ENCODE results near the gene ZNF821. TPM values are rescaled to one million over a fixed set of nuclear protein-coding genes. Genes with fewer than 3 reads are reported as not detected.

The ZNF821 gene
- total RNA-seq, 4 donors from 2014 or later, result 7.4 to 17.6 (median 12.1) TPM

- TF ChIP-seq POLR2A (IDR thresholded peaks at IDR 0.05) (no peak), EP300 (IDR thresholded peaks at IDR 0.05) (no peak), POLR2AphosphoS5 (IDR thresholded peaks at IDR 0.05) (no peak)
- TF ChIP-seq, protein P1, sequence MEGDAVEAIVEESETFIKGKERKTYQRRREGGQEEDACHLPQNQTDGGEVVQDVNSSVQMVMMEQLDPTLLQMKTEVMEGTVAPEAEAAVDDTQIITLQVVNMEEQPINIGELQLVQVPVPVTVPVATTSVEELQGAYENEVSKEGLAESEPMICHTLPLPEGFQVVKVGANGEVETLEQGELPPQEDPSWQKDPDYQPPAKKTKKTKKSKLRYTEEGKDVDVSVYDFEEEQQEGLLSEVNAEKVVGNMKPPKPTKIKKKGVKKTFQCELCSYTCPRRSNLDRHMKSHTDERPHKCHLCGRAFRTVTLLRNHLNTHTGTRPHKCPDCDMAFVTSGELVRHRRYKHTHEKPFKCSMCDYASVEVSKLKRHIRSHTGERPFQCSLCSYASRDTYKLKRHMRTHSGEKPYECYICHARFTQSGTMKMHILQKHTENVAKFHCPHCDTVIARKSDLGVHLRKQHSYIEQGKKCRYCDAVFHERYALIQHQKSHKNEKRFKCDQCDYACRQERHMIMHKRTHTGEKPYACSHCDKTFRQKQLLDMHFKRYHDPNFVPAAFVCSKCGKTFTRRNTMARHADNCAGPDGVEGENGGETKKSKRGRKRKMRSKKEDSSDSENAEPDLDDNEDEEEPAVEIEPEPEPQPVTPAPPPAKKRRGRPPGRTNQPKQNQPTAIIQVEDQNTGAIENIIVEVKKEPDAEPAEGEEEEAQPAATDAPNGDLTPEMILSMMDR (IDR thresholded peaks at IDR 0.05), result no peak
- Histone ChIP-seq H3K4me1 (peaks cover 5% of the 10 kb centered on the region), H3K36me3 (peaks cover 99% of the 10 kb centered on the region)
These were observed 36.7 kb upstream of the ZNF821 start for GRCh38 chr16:71920658-71921057.

GRCh38 chr16:71919035-71919434 is 35.1 kb upstream of the ZNF821 start:
- TF ChIP-seq, protein P1 (IDR thresholded peaks at IDR 0.05), result no peak
- TF ChIP-seq POLR2AphosphoS5 (IDR thresholded peaks at IDR 0.05) (no peak), POLR2A (IDR thresholded peaks at IDR 0.05) (no peak), EP300 (IDR thresholded peaks at IDR 0.05) (no peak)
- no peak overlapping the region for H3K4me3 ChIP-seq
- no peaks in the 10 kb centered on the region for H3K27me3 ChIP-seq
- no peak overlapping the region for H3K27ac ChIP-seq
- no peaks in the 10 kb centered on the region for H3K9me3 ChIP-seq
- H3K36me3 ChIP-seq, result peaks cover 85% of the 10 kb centered on the region
- no peak for DNase-seq (ENCODE audit: low spot score in 2 of 2)
- 89% methylated on average over 3 of the region's 3 CpGs for WGBS
- peaks cover 14% of the 10 kb centered on the region for H3K4me1 ChIP-seq

More at GRCh38 chr16:71920658-71921057, 36.7 kb upstream of the ZNF821 start:
- 94% methylated on average over 2 of the region's 2 CpGs for WGBS
- Histone ChIP-seq H3K27me3 (no peaks in the 10 kb centered on the region), H3K27ac (no peak overlapping the region), H3K4me3 (no peak overlapping the region), H3K9me3 (no peaks in the 10 kb centered on the region)
- no peak for DNase-seq (ENCODE audit: low spot score in 2 of 2)

GRCh38 chr16:71917900-71918299 is 33.9 kb upstream of the ZNF821 start:
- TF ChIP-seq, protein P1 (IDR thresholded peaks at IDR 0.05), result no peak
- TF ChIP-seq POLR2A (IDR thresholded peaks at IDR 0.05), result no peak
- TF ChIP-seq EP300 (IDR thresholded peaks at IDR 0.05), result no peak
- no peak for TF ChIP-seq POLR2AphosphoS5 (IDR thresholded peaks at IDR 0.05)
- Histone ChIP-seq H3K27me3 (no peaks in the 10 kb centered on the region), H3K27ac (no peak overlapping the region), H3K9me3 (no peaks in the 10 kb centered on the region), H3K36me3 (peaks cover 73% of the 10 kb centered on the region), H3K4me1 (peaks cover 17% of the 10 kb centered on the region), H3K4me3 (no peak overlapping the region)
- 72% methylated on average over 6 of the region's 6 CpGs for WGBS
- DNase-seq (ENCODE audit: low spot score in 2 of 2), result no peak

- DNase-seq (ENCODE audit: low spot score in 2 of 2), result no peak
- peaks cover 17% of the 10 kb centered on the region for H3K4me1 ChIP-seq
- TF ChIP-seq POLR2A (IDR thresholded peaks at IDR 0.05) (no peak), POLR2AphosphoS5 (IDR thresholded peaks at IDR 0.05) (no peak), EP300 (IDR thresholded peaks at IDR 0.05) (no peak)
- TF ChIP-seq, protein P1 (IDR thresholded peaks at IDR 0.05), result no peak
- no peak overlapping the region for H3K27ac ChIP-seq
- H3K36me3 ChIP-seq, result peaks cover 59% of the 10 kb centered on the region
- no peaks in the 10 kb centered on the region for H3K27me3 ChIP-seq
- WGBS, result 85% methylated on average over 11 of the region's 11 CpGs
- H3K9me3 ChIP-seq, result no peaks in the 10 kb centered on the region
- H3K4me3 ChIP-seq, result no peak overlapping the region
These were observed 32.5 kb upstream of the ZNF821 start for GRCh38 chr16:71916397-71916920.

DNA sequence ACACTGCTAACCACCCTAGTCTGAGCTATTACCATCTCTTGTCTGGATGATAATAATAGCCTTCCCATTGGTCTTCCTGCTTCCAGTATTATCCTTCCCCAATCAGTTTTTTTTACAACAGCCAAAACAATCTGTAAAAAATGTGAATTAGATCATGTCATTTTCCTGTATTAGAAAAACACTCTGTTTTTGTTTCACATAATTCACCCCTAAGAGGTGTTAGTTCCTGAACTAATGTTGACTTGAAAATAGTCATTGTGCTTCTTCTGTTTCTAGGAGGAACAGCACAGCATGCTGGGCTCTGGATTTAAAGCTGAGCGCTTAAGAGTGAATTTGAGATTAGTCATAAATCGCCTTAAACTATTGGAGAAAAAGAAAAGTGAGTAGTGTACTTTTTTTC is 31.4 kb upstream of the ZNF821 start:
- no peaks in the 10 kb centered on the region for H3K27me3 ChIP-seq
- peaks cover 48% of the 10 kb centered on the region for H3K36me3 ChIP-seq
- 96% methylated on average over 2 of the region's 2 CpGs for WGBS
- H3K4me3 ChIP-seq, result no peak overlapping the region
- no peak for TF ChIP-seq EP300 (IDR thresholded peaks at IDR 0.05)
- no peak for TF ChIP-seq POLR2AphosphoS5 (IDR thresholded peaks at IDR 0.05)
- TF ChIP-seq POLR2A (IDR thresholded peaks at IDR 0.05), result no peak
- TF ChIP-seq, protein P1 (IDR thresholded peaks at IDR 0.05), result no peak
- no peak overlapping the region for H3K27ac ChIP-seq
- H3K9me3 ChIP-seq, result no peaks in the 10 kb centered on the region
- peaks cover 17% of the 10 kb centered on the region for H3K4me1 ChIP-seq
- DNase-seq (ENCODE audit: low spot score in 2 of 2), result no peak

All from suprapubic skin (tissue), 4 donors.